ENCODE data around the gene RDH12. TPM values are rescaled to one million over a fixed set of nuclear protein-coding genes. Genes with fewer than 3 reads are reported as not detected.
"Not testable (repeated sequence)": the region's sequence is repeated elsewhere in the genome, so short reads cannot be mapped to it uniquely, and the experiment has no call there.

The RDH12 gene
- total RNA-seq, 8 experiments from 2014 or later: 0.19 to 4.2 (median 0.22) TPM; not detected in 4

DNA sequence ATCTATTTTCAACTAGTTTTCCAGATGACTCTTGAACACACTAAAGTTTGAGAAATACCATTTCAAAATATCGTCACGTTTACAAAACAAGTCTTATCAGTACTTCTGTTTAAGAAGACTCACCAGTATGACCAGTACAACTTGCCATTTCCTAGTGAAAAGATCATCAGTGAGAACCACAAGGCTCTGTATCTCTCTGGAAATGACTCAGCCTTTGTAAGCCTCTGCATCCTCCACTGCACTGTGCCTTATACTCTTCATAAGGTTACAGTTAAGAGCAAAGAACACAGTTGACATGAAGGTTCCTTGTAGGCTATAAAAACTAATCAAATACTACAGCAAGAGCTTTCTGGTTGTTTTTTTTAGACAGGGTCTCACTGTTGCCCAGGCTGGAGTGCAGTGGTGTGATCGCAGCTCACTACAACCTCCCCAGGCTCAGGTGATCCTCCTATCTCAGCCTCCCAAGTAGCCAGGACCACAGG lies 21.5 kb upstream of the RDH12 start:
- H3K4me1 ChIP-seq (replicated peaks in 1 of 2): peaks cover 0 to 3% of the 10 kb centered on the region in 2 donors
- in situ Hi-C loops (cut with MboI; ENCODE audit: low pct_unique_long_range_greater_than_20kb in 2 of 9, low sequenced_read_pairs in 9 of 9, unreplicated experiment in 9 of 9): loop anchor here in 1 of 9 experiments (25.0 kb wide), 1 partner anchor 243 kb away; no protein-coding TSS in a partner anchor
- H3K27ac ChIP-seq: no peak overlapping the region
- peak in 1 of 8 experiments; percentile 18 for ATAC-seq (replicated peaks in 6 of 8)
- no peak overlapping the region for H3K4me3 ChIP-seq
- 25 to 100% (median 78%) methylated on average over 2 to 3 of the region's 3 CpGs; no CpG with 5 or more reads in 1 of the 10 experiments for WGBS, 10 experiments

DNA sequence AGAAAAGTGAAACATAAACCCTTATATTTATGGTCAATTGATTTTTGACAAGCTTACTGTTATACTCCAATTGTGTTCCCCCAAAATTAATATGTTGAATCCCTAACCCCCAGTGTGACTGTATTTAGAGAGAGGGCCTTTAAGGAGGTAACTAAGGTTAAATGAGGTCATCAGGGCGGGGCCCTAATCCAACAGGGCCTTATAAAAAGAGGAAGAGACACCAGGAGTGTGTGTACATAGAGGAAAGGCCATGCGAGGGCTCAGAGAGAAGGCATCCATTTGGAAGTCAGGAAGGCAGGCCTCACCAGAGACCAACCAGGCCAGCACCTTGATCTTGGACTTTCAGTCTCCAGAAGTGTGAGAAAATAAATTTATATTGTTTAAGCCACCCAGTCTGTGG lies 20.7 kb upstream of the RDH12 start:
- in situ Hi-C loops (cut with MboI; ENCODE audit: low pct_unique_long_range_greater_than_20kb in 2 of 9, low sequenced_read_pairs in 9 of 9, unreplicated experiment in 9 of 9): loop anchor here in 1 of 9 experiments (25.0 kb wide), 1 partner anchor 244 kb away; no protein-coding TSS in a partner anchor
- Histone ChIP-seq H3K27ac (no peak overlapping the region), H3K4me3 (no peak overlapping the region), H3K4me1 (replicated peaks in 1 of 2) (no peaks in the 10 kb centered on the region)
- WGBS, 10 experiments: 100% methylated on average over 1 to 2 of the region's 2 CpGs; no CpG with 5 or more reads in 6 of the 10 experiments
- ATAC-seq (replicated peaks in 6 of 8): no peak

DNA sequence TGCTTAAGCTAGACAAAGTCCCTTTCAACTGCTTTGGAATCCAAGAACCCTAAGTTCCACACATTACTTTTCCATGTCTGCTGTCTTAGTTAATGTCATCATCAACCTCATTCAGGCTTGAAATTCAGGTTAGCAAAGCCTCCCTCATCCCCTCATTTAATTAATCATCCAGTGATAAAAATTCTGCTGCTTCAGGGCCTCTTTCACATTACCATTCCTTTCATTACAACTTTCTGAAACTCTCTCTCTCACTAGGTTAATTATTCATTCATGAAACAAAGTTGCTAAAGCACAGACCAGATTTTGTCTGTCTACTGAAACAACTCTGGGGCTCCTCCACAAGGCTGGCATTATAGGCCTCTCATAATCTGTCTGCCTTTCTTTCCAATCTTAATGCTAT lies 17.8 kb upstream of the RDH12 start:
- ATAC-seq (replicated peaks in 6 of 8): peak in 2 of 8 experiments; percentile 31 to 50
- Histone ChIP-seq H3K4me3 (no peak overlapping the region), H3K27ac (no peak overlapping the region), H3K4me1 (replicated peaks in 1 of 2) (no peaks in the 10 kb centered on the region)
- in situ Hi-C loops (cut with MboI; ENCODE audit: low pct_unique_long_range_greater_than_20kb in 2 of 9, low sequenced_read_pairs in 9 of 9, unreplicated experiment in 9 of 9): loop anchor here in 1 of 9 experiments (25.0 kb wide), 1 partner anchor 247 kb away; no protein-coding TSS in a partner anchor

DNA sequence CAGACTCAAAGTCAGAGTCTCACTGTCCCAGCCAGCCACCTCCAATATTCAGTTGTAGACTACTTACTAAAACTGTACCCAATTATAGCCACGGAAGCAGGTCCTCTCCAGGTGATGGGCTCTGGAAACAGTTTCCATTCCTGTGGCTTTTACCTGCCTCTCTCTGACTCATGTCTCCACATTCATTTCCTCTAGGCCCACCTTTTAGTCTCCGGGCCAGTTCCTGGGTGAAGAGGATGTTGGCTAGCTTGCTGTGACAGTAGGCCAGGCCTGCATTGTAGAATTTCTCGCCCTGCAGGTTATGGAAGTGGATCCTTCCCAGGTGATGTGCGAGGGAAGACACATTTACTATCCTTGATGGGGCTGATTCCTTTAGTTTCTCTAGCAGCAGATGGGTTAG lies 11.7 kb upstream of the RDH12 start:
- peaks cover 5 to 7% of the 10 kb centered on the region in 2 donors for H3K4me1 ChIP-seq (replicated peaks in 1 of 2)
- in situ Hi-C loops (cut with MboI; ENCODE audit: low pct_unique_long_range_greater_than_20kb in 2 of 9, low sequenced_read_pairs in 9 of 9, unreplicated experiment in 9 of 9): loop anchor here in 1 of 9 experiments (25.0 kb wide), 1 partner anchor 253 kb away; no protein-coding TSS in a partner anchor
- no peak for ATAC-seq (replicated peaks in 6 of 8)
- 93 to 100% (median 100%) methylated on average over 1 to 3 of the region's 4 CpGs; no CpG with 5 or more reads in 4 of the 10 experiments for WGBS, 10 experiments
- no peak overlapping the region for H3K4me3 ChIP-seq
- H3K27ac ChIP-seq: no peak overlapping the region

DNA sequence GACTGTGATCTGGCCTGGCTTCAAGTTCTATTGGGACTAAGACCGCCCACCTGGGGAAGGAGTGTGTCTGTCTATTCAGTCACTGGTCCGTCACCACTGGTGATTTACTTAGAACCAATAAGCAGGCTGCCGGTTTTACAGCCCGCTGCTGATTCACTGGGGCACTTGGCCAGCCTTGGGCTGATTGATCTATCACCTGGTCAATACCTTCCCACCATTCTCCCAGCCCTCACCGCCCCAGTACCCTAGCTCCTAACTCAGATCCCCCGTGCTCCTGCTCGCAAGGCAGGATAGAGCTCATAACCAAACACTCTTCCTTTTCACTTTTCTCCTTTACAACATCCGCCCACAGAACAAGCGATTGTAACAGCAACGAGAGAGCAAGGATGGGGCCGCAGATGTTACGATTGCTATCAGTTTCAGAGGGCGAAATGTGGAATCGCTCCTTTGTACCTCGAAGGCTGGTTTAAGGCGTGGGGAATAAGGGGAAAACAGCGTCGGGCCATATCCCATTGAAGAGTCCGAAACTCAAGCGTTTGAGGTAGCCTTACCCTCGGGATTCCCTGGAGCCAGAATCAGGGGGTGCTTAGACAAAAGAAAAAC lies 6.8 kb upstream of the RDH12 start:
- in situ Hi-C loops (cut with MboI; ENCODE audit: low pct_unique_long_range_greater_than_20kb in 2 of 9, low sequenced_read_pairs in 9 of 9, unreplicated experiment in 9 of 9): loop anchor here in 1 of 9 experiments (25.0 kb wide), 1 partner anchor 258 kb away; no protein-coding TSS in a partner anchor
- peak overlapping the region; percentile 74 to 99 (median 96) for H3K4me3 ChIP-seq
- peak; percentile 72 to 89 (median 78) for ATAC-seq (replicated peaks in 6 of 8)
- 0 to 10% (median 0%) methylated on average over 2 to 15 of the region's 21 CpGs; no CpG with 5 or more reads in 1 of the 10 experiments for WGBS, 10 experiments
- peaks cover 5 to 7% of the 10 kb centered on the region in 2 donors for H3K4me1 ChIP-seq (replicated peaks in 1 of 2)
- peak overlapping the region; percentile 82 to 89 for H3K27ac ChIP-seq

DNA sequence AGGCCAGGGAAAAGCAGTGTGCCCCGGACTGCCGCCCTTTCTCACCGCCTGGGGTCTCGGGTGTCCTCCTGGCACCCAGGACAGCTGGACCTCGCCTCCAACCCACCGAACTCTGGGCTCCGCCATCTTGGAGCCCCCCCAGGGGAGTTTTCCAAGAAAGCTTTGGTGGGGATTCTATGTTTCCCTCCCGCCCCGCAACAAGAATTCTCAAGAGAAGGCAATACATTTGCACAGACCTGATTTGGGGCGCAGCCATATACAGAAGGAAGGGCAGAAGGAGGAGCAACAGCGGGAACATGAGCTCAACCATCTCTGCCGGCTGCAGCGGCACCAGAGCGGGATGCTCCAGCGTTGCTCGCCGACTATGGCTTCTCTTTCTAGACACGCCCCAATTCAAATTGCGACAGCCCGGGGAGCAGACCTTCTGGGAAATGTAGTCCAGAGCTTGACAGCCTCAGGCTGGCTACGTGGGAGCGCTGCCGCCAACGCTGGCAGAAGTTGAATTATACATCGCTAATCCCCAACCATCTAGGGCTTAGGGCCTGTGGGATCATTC lies 6.2 kb upstream of the RDH12 start, which contains the start of gene RDH11:
TSS of gene RDH11 (minus strand) at position 371 of the 556 bp plus-strand sequence. CDS start at position 310, 61 bp downstream.
- Histone ChIP-seq H3K27ac (peak within 1 kb of the TSS; percentile 82 to 89), H3K4me3 (peak within 1 kb of the TSS; percentile 74 to 99 (median 96)), H3K4me1 (replicated peaks in 1 of 2) (peaks cover 5 to 7% of the 10 kb centered on the region in 2 donors)
- WGBS, 10 experiments: 0 to 7% (median 0%) methylated on average over 1 to 15 of the region's 25 CpGs; no CpG with 5 or more reads in 3 of the 10 experiments
- in situ Hi-C loops (cut with MboI; ENCODE audit: low pct_unique_long_range_greater_than_20kb in 2 of 9, low sequenced_read_pairs in 9 of 9, unreplicated experiment in 9 of 9): loop anchor here in 1 of 9 experiments (25.0 kb wide), 1 partner anchor 258 kb away; no protein-coding TSS in a partner anchor
- ATAC-seq (replicated peaks in 6 of 8): peak; percentile 80 to 97 (median 94)

DNA sequence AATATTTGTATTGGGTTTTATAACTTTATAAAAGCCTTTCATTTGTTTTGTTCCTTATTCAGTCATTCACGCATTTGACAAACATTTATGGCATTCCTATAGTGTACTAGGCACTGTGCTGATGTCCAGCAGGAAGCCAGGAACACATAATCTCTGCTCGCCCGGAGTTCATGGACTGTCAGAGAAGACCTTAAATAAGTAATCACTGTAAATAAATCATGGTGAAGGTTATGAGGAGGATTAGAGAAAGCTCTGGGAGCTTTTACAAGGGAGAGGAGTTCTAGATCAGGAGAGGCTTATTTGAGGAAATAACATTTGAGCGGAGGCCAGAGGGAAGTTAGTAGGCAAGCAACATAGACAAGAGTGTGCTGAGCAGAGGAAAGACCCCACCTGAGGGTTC lies 4.7 kb upstream of the RDH12 start:
- WGBS, 10 experiments: 88 to 100% (median 100%) methylated on average over 1 to 4 of the region's 4 CpGs
- no peak overlapping the region for H3K4me3 ChIP-seq
- no peak for ATAC-seq (replicated peaks in 6 of 8)
- in situ Hi-C loops (cut with MboI; ENCODE audit: low pct_unique_long_range_greater_than_20kb in 2 of 9, low sequenced_read_pairs in 9 of 9, unreplicated experiment in 9 of 9): loop anchor here in 1 of 9 experiments (25.0 kb wide), 1 partner anchor 260 kb away; no protein-coding TSS in a partner anchor
- peaks cover 5 to 7% of the 10 kb centered on the region in 2 donors for H3K4me1 ChIP-seq (replicated peaks in 1 of 2)
- H3K27ac ChIP-seq: no peak overlapping the region

DNA sequence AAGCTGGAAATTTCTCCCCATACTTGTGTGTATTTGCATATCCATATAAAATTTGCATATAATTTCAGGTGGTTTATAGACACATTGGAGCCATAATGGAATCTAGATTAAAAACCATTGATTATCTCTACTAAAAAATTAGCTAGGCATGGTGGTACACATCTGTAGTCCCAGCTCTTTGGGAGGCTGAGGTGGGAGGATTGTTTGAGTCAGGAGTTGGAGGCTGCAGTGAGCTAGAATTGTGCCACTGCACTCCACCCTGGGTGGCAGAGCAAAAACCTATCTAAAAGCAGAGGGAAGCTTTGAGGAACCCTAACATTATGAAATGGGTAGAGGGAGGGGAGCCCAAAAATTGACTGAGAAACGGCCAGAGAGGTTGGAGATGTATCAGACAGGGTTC lies 3.5 kb upstream of the RDH12 start:
- WGBS, 10 experiments: 0 to 80% (median 25%) methylated on average over 1 of the region's 1 CpG; no CpG with 5 or more reads in 2 of the 10 experiments
- in situ Hi-C loops (cut with MboI; ENCODE audit: low pct_unique_long_range_greater_than_20kb in 2 of 9, low sequenced_read_pairs in 9 of 9, unreplicated experiment in 9 of 9): loop anchor here in 1 of 9 experiments (25.0 kb wide), 1 partner anchor 261 kb away; no protein-coding TSS in a partner anchor
- H3K4me3 ChIP-seq: no peak overlapping the region
- ATAC-seq (replicated peaks in 6 of 8): no peak
- peaks cover 5 to 7% of the 10 kb centered on the region in 2 donors for H3K4me1 ChIP-seq (replicated peaks in 1 of 2)
- H3K27ac ChIP-seq: no peak overlapping the region

DNA sequence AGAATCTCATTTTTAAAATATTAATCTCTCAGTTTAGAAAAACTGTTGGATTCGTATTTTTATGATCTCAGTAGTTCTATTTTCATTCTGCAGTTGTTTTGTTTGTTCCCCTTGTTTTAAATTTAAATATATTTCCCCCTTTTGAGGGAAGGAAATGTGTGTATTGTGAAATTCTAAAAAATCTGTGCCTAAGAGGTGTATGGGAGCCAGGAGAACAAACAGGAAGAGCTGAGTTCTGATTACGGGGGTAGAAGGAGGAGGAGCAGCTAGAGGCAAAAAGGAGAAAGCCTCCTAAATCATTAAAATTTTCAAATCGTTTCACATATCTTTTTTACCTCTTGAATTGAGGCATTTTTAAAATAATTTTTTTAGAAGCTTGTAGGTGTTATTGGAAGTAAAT lies 2.3 kb downstream of the RDH12 start:
- WGBS, 10 experiments: 0 to 100% (median 52%) methylated on average over 1 to 3 of the region's 3 CpGs
- Histone ChIP-seq H3K4me3 (no peak overlapping the region), H3K4me1 (replicated peaks in 1 of 2) (peaks cover 0 to 3% of the 10 kb centered on the region in 2 donors), H3K27ac (no peak overlapping the region)
- no peak for ATAC-seq (replicated peaks in 6 of 8)
- in situ Hi-C loops (cut with MboI; ENCODE audit: low pct_unique_long_range_greater_than_20kb in 2 of 9, low sequenced_read_pairs in 9 of 9, unreplicated experiment in 9 of 9): loop anchor here in 1 of 9 experiments (25.0 kb wide), 1 partner anchor 117 kb away; no protein-coding TSS in a partner anchor

DNA sequence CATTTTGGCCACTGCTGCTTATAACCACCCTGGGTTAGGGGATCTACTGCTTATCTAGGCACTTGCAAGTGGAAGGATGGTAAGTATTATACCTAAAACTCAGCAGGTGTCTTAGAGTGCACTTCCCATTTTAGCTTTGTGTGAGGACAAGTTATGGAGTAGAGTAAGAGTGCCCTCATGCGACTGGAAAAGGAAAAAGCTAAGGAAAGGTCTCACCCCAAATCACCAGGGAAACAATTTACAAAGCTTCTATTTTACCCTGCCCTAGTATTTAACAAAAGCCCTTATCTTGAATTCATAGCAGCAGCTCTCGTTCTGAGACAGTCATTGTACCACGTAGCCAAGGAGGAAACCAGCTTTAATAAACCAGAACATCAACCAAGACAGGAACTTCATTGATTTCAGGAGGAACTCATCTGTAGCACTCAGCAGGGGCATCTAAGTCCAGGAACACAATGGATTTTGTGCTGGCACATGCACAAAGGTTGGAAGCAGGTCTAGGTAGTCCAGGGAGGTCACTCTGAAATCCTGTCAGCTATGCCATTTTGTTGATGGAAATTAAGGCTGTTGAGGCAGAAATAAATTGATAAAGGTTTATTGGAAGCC lies 2.9 kb downstream of the RDH12 start:
- WGBS, 10 experiments: 0% methylated on average over 1 to 3 of the region's 3 CpGs; no CpG with 5 or more reads in 2 of the 10 experiments
- H3K4me3 ChIP-seq: no peak overlapping the region
- peaks cover 0 to 3% of the 10 kb centered on the region in 2 donors for H3K4me1 ChIP-seq (replicated peaks in 1 of 2)
- in situ Hi-C loops (cut with MboI; ENCODE audit: low pct_unique_long_range_greater_than_20kb in 2 of 9, low sequenced_read_pairs in 9 of 9, unreplicated experiment in 9 of 9): loop anchor here in 1 of 9 experiments (25.0 kb wide), 1 partner anchor 117 kb away; no protein-coding TSS in a partner anchor
- ATAC-seq (replicated peaks in 6 of 8): peak; percentile 62 to 91 (median 81)
- H3K27ac ChIP-seq: no peak overlapping the region

DNA sequence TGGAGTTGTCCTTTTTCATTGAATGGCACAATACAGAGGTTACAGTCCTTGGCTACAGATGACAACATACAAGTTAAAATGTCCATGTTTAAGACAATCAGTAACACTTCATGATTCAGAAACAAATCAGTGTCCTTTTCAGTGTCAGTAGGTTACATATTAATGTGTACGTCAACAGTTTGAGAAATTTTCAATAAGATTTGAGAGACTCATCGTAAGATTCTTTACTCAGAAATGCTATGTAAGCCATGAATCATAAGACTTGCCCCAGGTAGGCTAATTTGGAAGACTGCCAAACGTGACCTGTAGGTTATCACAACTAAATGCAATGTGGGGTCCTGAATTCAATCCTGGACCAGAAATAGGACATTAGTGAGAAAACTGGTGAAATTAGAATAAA lies 3.5 kb downstream of the RDH12 start:
- Histone ChIP-seq H3K27ac (no peak overlapping the region), H3K4me1 (replicated peaks in 1 of 2) (peaks cover 0 to 3% of the 10 kb centered on the region in 2 donors), H3K4me3 (no peak overlapping the region)
- in situ Hi-C loops (cut with MboI; ENCODE audit: low pct_unique_long_range_greater_than_20kb in 2 of 9, low sequenced_read_pairs in 9 of 9, unreplicated experiment in 9 of 9): loop anchor here in 1 of 9 experiments (25.0 kb wide), 1 partner anchor 118 kb away; no protein-coding TSS in a partner anchor
- WGBS, 10 experiments: 49 to 96% (median 72%) methylated on average over 3 of the region's 3 CpGs; no CpG with 5 or more reads in 1 of the 10 experiments
- ATAC-seq (replicated peaks in 6 of 8): no peak

DNA sequence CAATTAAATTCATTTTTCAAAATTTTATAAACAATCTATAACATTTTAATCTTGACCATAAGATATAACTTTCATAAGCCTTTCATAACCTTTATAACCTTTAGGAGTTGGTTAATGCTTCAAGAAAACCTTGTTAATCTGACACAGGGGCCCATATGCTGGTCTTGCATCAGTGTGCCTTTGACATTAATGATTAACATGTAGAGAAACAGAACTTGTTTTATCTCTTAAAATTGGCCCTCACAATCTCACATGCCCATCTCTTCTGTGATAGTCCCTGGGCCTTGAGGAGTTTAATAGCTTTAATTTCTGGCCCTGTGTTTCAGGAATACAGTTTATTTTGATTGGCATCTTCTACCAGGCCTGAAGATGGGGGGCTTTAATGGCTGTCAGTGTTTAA lies 7.7 kb downstream of the RDH12 start:
- H3K4me1 ChIP-seq (replicated peaks in 1 of 2); H3K4me3 ChIP-seq; H3K27ac ChIP-seq; ATAC-seq (replicated peaks in 6 of 8): not testable (repeated sequence)
- in situ Hi-C loops (cut with MboI; ENCODE audit: low pct_unique_long_range_greater_than_20kb in 2 of 9, low sequenced_read_pairs in 9 of 9, unreplicated experiment in 9 of 9): loop anchor here in 1 of 9 experiments (25.0 kb wide), 1 partner anchor 122 kb away; no protein-coding TSS in a partner anchor
